HUES64 (cell line): ENCODE measurements around the gene SOAT2.

ENCODE experiments used
- H3K27ac ChIP-seq: 2 replicates; pipeline ENCODE4 v1.7.0; 2013; ENCODE audit warnings: low read depth, low read length, inconsistent platforms
- H3K27me3 ChIP-seq: 2 replicates; pipeline ENCODE4 v1.6.1; 2013; ENCODE audit warnings: mild to moderate bottlenecking, low read length; ENCODE audit not compliant: insufficient read depth
- H3K36me3 ChIP-seq: 2 replicates; pipeline ENCODE4 v1.6.1; 2013; ENCODE audit warnings: mild to moderate bottlenecking, low read length; ENCODE audit not compliant: insufficient read depth
- H3K4me1 ChIP-seq: 2 replicates; pipeline ENCODE4 v1.6.1; 2013; ENCODE audit warnings: mild to moderate bottlenecking, low read length, moderate library complexity; ENCODE audit not compliant: insufficient read depth
- H3K4me3 ChIP-seq: 2 replicates; pipeline ENCODE4 v1.5.1; 2013; ENCODE audit warnings: mild to moderate bottlenecking, low read length, moderate library complexity
- H3K9ac ChIP-seq: 2 replicates; pipeline ENCODE4 v1.6.1; 2013; ENCODE audit warnings: mild to moderate bottlenecking, low read depth, low read length
- H3K9me3 ChIP-seq: 2 replicates; pipeline ENCODE4 v1.6.1; 2013; ENCODE audit warnings: low read depth, low read length; ENCODE audit not compliant: insufficient read depth
- WGBS: fragments of 150-250, 120-280 bp; methylation state at CpG from one replicate; pipeline ENCODE4 v1.1.7; 2013; ENCODE audit warnings: missing lambda C conversion rate; 5-methylcytosine and 5-hydroxymethylcytosine counted together

SOAT2 gene

DNA sequence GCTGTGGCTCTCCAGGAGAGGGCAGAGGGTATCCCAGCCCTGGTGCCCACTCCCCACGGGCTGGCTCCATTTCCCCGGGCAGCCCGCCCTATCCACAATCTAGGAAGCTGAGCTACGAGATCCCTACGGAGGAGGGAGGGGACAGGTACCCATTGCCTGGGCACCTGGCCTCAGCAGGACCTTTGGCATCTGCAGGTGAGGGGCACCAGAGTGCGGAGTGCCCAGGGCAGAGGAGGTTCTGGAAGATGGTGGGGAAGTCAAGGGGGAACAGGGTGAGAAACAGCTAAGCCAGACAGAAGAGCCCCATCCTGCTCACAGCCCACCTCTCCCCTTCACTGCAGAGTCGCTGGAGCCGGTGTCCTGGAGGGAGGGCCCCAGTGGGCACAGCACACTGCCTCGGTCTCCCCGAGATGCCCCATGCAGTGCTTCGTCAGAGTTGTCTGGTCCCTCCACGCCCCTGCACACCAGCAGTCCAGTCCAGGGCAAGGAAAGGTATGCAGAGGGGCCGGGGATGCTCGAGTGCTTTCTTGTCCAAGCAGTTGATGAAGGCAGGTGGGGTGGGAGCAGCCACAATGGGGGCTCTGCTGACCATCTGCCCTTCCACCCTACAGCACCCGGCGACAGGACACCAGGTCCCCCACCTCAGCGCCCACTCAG lies 43.1 kb upstream of the SOAT2 start:
- Histone ChIP-seq H3K9me3 (no peaks in the 10 kb centered on the region), H3K4me1 (no peaks in the 10 kb centered on the region), H3K9ac (no peak overlapping the region), H3K27ac (no peak overlapping the region), H3K27me3 (peaks cover 3% of the 10 kb centered on the region), H3K36me3 (no peaks in the 10 kb centered on the region), H3K4me3 (no peak overlapping the region)
- 92% methylated on average over 17 of the region's 17 CpGs for WGBS

DNA sequence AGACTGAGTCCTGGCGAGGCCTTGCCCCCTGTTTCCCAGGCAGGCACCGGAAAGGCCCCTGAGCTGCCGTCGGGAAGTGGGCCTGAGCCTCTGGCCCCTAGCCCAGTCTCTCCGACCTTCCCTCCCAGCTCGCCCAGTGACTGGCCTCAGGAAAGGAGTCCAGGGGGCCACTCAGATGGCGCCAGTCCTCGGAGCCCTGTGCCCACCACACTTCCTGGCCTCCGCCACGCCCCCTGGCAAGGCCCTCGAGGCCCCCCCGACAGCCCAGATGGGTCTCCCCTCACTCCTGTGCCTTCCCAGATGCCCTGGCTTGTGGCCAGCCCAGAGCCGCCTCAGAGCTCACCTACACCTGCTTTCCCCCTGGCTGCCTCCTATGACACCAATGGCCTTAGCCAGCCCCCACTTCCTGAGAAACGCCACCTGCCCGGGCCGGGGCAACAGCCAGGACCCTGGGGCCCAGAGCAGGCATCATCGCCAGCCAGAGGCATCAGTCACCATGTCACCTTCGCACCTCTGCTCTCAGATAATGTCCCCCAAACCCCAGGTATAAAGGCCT lies 42.5 kb upstream of the SOAT2 start:
- Histone ChIP-seq H3K27me3 (peaks cover 3% of the 10 kb centered on the region), H3K4me1 (no peaks in the 10 kb centered on the region), H3K36me3 (no peaks in the 10 kb centered on the region), H3K27ac (no peak overlapping the region), H3K9me3 (no peaks in the 10 kb centered on the region), H3K9ac (no peak overlapping the region), H3K4me3 (no peak overlapping the region)
- 88% methylated on average over 18 of the region's 18 CpGs for WGBS

DNA sequence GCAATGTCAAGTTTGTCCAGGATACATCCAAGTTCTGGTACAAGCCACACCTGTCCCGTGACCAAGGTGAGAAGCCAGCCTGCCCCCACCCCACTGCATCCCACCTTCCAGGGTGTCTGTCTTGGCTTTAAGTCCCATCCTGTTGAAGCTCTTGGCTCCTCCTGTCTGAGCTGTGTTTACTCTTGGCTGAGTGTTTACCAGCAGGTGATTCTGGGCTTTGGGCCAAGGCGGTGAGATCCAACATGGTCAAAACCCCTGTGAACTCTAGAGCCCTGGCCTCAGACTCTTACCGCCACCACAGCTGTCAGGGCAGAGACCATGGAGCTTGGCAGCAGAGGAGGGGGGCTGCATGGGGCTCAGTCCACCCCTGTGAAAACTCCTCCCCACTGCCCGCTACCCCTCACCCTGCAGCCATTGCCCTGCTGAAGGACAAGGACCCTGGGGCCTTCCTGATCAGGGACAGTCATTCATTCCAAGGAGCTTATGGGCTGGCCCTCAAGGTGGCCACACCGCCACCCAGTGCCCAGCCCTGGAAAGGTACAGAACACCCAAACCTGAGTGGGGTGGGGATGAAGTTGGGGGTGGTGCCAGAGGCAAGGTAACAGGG lies 41.8 kb upstream of the SOAT2 start:
- H3K9me3 ChIP-seq = no peaks in the 10 kb centered on the region
- no peaks in the 10 kb centered on the region for H3K36me3 ChIP-seq
- H3K27me3 ChIP-seq = peaks cover 3% of the 10 kb centered on the region
- no peak overlapping the region for H3K9ac ChIP-seq
- no peaks in the 10 kb centered on the region for H3K4me1 ChIP-seq
- H3K4me3 ChIP-seq = no peak overlapping the region
- H3K27ac ChIP-seq = no peak overlapping the region
- WGBS = 87% methylated on average over 5 of the region's 5 CpGs

DNA sequence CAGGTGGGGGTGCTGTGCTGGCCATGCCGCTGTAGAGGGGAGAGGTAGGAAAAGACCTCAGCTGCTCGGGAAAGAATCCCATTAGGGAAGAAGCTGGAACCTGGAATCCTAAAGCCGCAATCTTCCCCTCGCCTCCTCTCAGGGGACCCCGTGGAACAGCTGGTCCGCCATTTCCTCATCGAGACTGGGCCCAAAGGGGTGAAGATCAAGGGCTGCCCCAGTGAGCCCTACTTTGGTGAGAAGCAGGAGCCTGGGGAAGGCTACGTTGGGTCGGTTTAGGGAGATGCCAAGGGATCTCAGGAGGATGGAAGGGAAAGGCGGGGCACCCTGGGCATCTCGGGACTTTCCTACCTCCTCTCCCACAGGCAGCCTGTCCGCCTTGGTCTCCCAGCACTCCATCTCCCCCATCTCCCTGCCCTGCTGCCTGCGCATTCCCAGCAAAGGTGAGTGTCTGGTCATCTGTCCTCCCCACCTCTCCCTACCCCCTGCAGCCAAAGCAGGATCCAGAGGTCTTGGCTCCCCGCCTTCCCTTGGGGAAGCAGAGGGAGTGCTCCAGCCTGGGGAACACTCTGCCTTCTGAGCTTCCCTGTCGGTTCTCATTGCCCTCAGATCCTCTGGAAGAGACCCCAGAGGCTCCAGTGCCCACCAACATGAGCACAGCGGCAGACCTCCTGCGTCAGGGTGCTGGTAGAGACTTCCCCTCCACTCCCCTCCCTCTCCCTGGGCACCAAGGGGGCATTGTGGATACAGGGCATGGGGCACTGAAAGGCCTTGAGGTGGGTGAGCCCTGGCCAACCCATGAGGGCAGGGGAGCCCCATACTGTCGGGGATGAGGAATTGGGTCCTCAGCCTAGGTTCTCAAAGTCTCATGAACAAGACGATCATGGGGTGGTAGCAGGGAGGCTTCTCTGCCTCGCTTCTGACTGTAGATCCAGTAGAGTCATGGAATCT lies 41.0 kb upstream of the SOAT2 start:
- Histone ChIP-seq H3K9me3 (no peaks in the 10 kb centered on the region), H3K4me3 (no peak overlapping the region), H3K4me1 (no peaks in the 10 kb centered on the region), H3K9ac (no peak overlapping the region), H3K36me3 (no peaks in the 10 kb centered on the region), H3K27me3 (no peaks in the 10 kb centered on the region; the same call in 1 of the 2 replicates), H3K27ac (no peak overlapping the region)
- 87% methylated on average over 20 of the region's 20 CpGs for WGBS

DNA sequence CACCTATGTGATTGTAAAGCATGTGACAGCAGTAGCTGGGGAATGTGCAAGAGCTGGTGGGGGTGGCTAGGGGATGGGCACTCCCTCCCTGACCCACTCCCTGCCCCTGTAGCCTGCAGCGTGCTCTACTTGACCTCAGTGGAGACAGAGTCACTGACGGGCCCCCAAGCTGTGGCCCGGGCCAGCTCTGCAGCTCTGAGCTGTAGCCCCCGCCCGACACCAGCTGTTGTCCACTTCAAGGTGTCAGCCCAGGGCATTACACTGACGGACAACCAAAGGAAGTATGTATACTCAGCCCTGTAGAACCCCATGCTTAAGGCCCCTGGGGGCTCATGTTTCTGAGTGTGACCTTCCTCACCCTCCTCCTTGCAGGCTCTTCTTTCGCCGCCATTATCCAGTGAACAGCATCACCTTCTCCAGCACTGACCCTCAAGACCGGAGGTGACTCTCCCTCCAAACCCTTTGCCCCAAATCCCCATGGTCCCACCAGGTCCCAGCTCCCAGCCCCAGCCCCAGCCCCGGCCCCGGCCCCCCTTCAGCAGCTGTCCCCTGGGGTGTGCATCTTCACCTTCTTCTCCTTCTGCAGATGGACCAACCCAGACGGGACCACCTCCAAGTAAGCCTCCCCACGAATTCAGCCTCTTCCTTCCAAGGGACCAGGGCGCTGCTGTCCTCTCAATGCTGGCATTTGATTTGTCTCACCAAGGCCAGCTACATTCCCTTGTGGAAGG lies 40.1 kb upstream of the SOAT2 start:
- WGBS = 92% methylated on average over 14 of the region's 14 CpGs

DNA sequence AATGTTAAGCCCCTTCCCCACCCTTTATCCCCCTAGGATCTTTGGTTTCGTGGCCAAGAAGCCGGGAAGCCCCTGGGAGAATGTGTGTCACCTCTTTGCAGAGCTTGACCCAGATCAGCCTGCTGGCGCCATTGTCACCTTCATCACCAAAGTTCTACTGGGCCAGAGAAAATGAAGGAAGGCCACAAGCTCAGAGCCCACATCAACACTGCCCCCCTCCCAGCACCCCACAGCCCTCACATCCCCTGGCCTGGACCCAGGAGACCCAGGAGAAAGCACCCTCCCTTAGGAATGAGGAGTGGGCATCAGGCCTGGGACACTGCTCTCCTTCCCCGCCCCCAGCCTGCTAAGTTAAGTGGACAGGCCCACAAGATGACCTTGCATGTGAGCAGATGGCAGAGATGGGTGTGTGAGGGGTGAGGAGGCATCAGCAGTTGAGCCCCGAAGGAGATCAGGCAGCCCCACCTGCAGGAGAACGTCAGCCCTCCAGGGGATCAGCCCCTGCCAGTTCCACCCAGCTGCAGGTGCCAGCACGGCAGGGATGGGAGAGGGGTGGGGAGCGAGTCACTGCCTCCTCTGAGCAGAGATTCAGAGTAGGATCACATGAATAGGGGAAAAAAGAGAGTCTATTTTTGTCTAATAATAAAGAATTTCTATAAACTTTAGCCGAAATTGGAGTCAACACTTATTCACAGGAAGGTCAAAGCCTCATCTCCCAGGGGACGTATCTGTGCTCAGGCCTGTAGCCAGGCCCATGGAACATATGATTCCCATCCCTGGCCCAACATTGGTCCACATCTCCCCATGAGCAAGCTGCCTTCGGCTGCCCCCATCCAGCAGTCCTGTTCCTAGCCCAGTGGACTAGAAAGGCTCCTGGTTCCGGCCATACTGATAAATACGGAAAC lies 39.3 kb upstream of the SOAT2 start:
- Histone ChIP-seq H3K4me3 (no peak overlapping the region), H3K9ac (no peak overlapping the region), H3K36me3 (no peaks in the 10 kb centered on the region), H3K27me3 (no peaks in the 10 kb centered on the region; the same call in 1 of the 2 replicates), H3K4me1 (peaks cover 6% of the 10 kb centered on the region), H3K9me3 (no peaks in the 10 kb centered on the region), H3K27ac (no peak overlapping the region)
- WGBS = 85% methylated on average over 13 of the region's 13 CpGs

More for the DNA sequence above, 40.1 kb upstream of the SOAT2 start:
- Histone ChIP-seq H3K27me3 (no peaks in the 10 kb centered on the region; the same call in 1 of the 2 replicates), H3K4me1 (no peaks in the 10 kb centered on the region), H3K4me3 (no peak overlapping the region), H3K9me3 (no peaks in the 10 kb centered on the region), H3K9ac (no peak overlapping the region), H3K36me3 (no peaks in the 10 kb centered on the region), H3K27ac (no peak overlapping the region)

DNA sequence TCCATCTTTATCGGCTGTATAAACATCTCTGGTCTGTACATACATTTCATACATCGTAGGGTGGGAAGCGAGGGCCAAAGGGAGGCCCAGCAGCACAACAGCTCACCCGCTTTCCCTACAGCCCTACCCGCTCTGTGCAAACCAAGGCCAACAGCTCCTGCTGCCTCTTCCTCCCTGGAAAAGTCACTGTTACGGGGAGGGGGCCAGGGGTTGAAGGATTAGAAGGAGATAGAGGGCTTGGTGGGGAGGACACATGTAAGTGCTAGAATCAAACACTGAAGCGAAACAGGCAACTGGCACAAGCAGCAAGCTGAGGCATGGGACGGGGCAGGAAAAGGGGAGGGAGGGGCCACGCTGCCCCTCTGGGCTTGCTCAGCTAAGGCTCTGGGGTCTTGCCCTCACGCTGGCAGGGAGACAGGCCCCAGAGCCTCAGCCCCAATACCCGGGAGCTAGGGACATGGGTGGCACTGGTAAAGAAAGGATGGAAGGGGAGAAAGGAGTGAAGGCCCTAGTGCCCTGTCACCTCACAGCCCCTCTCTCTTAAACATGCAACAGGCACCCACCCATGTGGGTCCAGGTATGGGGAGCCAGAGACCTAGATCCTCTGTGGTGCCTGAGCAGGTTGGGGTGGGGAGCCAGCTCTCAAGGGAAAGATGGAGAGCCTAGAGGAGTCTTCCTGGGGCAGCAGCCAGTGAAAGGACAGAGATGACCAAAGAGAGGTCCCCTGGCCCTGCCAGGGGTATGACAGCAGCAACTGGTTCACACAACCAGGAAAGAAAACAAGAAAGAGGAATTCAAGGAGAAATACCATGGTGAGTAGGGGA lies 38.5 kb upstream of the SOAT2 start:
- no peaks in the 10 kb centered on the region for H3K9me3 ChIP-seq
- 93% methylated on average over 11 of the region's 11 CpGs for WGBS
- no peaks in the 10 kb centered on the region for H3K36me3 ChIP-seq
- no peaks in the 10 kb centered on the region for H3K27me3 ChIP-seq
- no peak overlapping the region for H3K9ac ChIP-seq
- H3K27ac ChIP-seq = no peak overlapping the region
- no peak overlapping the region for H3K4me3 ChIP-seq
- H3K4me1 ChIP-seq = peaks cover 12% of the 10 kb centered on the region

DNA sequence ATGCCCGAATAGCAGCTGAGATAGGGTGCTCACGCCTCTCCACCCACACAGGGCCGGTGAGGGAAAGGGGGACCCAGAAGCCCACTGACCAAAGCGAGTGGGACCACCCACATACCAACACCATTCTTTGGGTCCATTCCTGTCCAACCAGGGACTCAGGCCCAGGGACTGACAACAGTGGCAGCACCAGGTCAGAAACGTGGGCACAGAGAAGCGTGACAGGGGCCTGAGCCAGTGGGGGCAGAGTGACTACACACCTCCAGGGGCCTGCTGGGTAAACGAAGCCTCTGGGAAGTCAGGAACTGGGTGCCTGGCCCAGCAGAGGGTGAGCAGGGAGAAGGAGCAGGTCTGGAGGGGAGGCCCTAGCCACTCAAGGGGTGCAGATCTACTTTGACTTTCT lies 37.8 kb upstream of the SOAT2 start:
- 93% methylated on average over 7 of the region's 7 CpGs for WGBS
- no peak overlapping the region for H3K27ac ChIP-seq
- no peaks in the 10 kb centered on the region for H3K36me3 ChIP-seq

DNA sequence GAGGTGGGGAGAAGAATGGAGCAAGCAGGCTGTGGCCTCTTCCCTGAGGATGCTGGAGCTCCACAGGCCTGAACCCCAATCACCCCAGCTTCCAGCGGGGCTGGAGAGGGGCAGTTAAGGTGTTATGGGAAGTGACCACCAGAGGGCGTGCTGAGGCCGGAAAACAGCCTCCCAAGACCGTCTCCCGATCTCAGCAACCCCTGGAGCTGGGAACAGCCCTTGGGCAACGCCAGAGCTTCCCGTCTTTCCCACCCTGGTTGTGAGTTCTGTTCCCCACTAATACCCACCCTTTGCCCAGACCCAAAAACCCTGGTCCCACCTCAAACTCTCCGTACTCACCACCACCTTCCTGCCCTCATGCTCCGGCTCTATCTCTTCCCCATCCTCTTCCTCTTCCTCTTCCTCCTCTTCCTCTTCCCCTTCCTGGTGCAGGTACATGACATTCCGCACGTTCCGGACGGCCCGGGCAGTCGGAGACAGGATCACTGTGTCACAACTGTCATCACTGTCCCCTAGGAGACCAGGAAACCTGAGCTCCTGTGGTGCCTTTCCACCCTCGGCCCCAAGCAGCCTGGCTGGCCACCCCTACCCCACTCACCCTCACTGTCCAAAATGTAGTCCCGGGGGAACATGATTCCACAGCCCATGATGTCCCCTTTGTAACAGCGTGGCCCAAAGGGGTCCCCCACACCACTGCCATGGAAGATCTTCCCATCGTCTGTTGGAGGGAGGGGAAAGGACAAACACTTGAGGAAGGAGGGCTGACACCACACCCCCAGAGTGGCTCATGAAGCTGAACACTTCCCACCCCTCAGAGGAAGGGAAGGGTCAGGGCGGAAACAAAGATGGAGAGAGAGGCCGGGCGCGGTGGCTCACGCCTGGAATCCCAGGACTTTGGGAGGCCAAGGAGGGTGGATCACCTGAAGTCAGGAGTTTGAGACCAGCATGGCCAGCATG lies 37.0 kb upstream of the SOAT2 start:
- H3K27ac ChIP-seq = no peak overlapping the region
- H3K27me3 ChIP-seq = no peaks in the 10 kb centered on the region
- no peaks in the 10 kb centered on the region for H3K9me3 ChIP-seq
- WGBS = 56% methylated on average over 24 of the region's 24 CpGs
- no peak overlapping the region for H3K9ac ChIP-seq
- H3K4me3 ChIP-seq = no peak overlapping the region
- peaks cover 12% of the 10 kb centered on the region for H3K4me1 ChIP-seq
- no peaks in the 10 kb centered on the region for H3K36me3 ChIP-seq

More for the DNA sequence above, 37.8 kb upstream of the SOAT2 start:
- Histone ChIP-seq H3K4me3 (no peak overlapping the region), H3K9ac (no peak overlapping the region), H3K4me1 (peaks cover 12% of the 10 kb centered on the region), H3K9me3 (no peaks in the 10 kb centered on the region), H3K27me3 (no peaks in the 10 kb centered on the region)
